ENCODE data around the gene CT47A1. TPM values are rescaled to one million over a fixed set of nuclear protein-coding genes. Genes with fewer than 3 reads are reported as not detected.

CT47A1 gene
- total and polyA plus RNA-seq, 9 donors = not detected

GRCh38 chrX:121013897-121014455 lies 28.4 kb upstream of the CT47A1 start:
- Histone ChIP-seq H3K27ac (no peak overlapping the region), H3K9me3 (no peaks in the 10 kb centered on the region), H3K4me3 (no peak overlapping the region), H3K27me3 (no peaks in the 10 kb centered on the region), H3K36me3 (no peaks in the 10 kb centered on the region), H3K4me1 (ENCODE audit: insufficient read depth) (no peaks in the 10 kb centered on the region)
- TF ChIP-seq EP300 (IDR thresholded peaks at IDR 0.05) = no peak
- no peak for DNase-seq
- intact Hi-C loops (cut with DNase I) = no loop called here

GRCh38 chrX:121011254-121011653 lies 25.7 kb upstream of the CT47A1 start:
- intact Hi-C loops (cut with DNase I) = no loop called here
- TF ChIP-seq POLR2A (IDR thresholded peaks at IDR 0.05) (no peak), CTCF (IDR thresholded peaks at IDR 0.05) (no peak), EP300 (IDR thresholded peaks at IDR 0.05) (no peak)
- H3K9me3 ChIP-seq = no peaks in the 10 kb centered on the region
- H3K4me1 ChIP-seq (ENCODE audit: insufficient read depth) = no peaks in the 10 kb centered on the region
- H3K4me3 ChIP-seq = no peak overlapping the region
- H3K27ac ChIP-seq = no peak overlapping the region
- H3K27me3 ChIP-seq = no peaks in the 10 kb centered on the region
- no peaks in the 10 kb centered on the region for H3K36me3 ChIP-seq
- WGBS, 3 donors = 42 to 74% (median 44%) methylated on average over 7 of the region's 7 CpGs
- DNase-seq = no peak

- Histone ChIP-seq H3K27ac (no peak overlapping the region), H3K4me1 (ENCODE audit: insufficient read depth) (no peaks in the 10 kb centered on the region), H3K27me3 (no peaks in the 10 kb centered on the region), H3K4me3 (no peak overlapping the region), H3K9me3 (no peaks in the 10 kb centered on the region), H3K36me3 (no peaks in the 10 kb centered on the region)
- DNase-seq = no peak
- WGBS, 3 donors = 29 to 39% (median 36%) methylated on average over 4 of the region's 4 CpGs
- intact Hi-C loops (cut with DNase I) = no loop called here
- TF ChIP-seq EP300 (IDR thresholded peaks at IDR 0.05) (no peak), POLR2A (IDR thresholded peaks at IDR 0.05) (no peak), CTCF (IDR thresholded peaks at IDR 0.05) (no peak)
Measured at GRCh38 chrX:121010218-121010617, 24.7 kb upstream of the CT47A1 start.

- no peaks in the 10 kb centered on the region for H3K9me3 ChIP-seq
- no peak for DNase-seq
- no peaks in the 10 kb centered on the region for H3K4me1 ChIP-seq (ENCODE audit: insufficient read depth)
- intact Hi-C loops (cut with DNase I) = no loop called here
- no peak overlapping the region for H3K4me3 ChIP-seq
- H3K27ac ChIP-seq = no peak overlapping the region
- 58 to 69% (median 68%) methylated on average over 3 of the region's 3 CpGs for WGBS, 3 donors
- no peak for TF ChIP-seq CTCF (IDR thresholded peaks at IDR 0.05)
- no peak for TF ChIP-seq EP300 (IDR thresholded peaks at IDR 0.05)
- TF ChIP-seq POLR2A (IDR thresholded peaks at IDR 0.05) = no peak
- H3K27me3 ChIP-seq = no peaks in the 10 kb centered on the region
- H3K36me3 ChIP-seq = no peaks in the 10 kb centered on the region
Measured at GRCh38 chrX:121009764-121010163, 24.2 kb upstream of the CT47A1 start.

- Histone ChIP-seq H3K27me3 (no peaks in the 10 kb centered on the region), H3K9me3 (no peaks in the 10 kb centered on the region), H3K27ac (no peak overlapping the region), H3K4me3 (no peak overlapping the region), H3K4me1 (ENCODE audit: insufficient read depth) (no peaks in the 10 kb centered on the region), H3K36me3 (no peaks in the 10 kb centered on the region)
- DNase-seq = no peak
- intact Hi-C loops (cut with DNase I) = no loop called here
- 47 to 66% (median 59%) methylated on average over 1 of the region's 1 CpG for WGBS, 3 donors
- TF ChIP-seq EP300 (IDR thresholded peaks at IDR 0.05) (no peak), CTCF (IDR thresholded peaks at IDR 0.05) (no peak), POLR2A (IDR thresholded peaks at IDR 0.05) (no peak)
Measured at GRCh38 chrX:121008920-121009319, 23.4 kb upstream of the CT47A1 start.

Data from ovary (tissue), 9 donors.